Muscle of leg (tissue), 11 donors: ENCODE data around the gene PLXNA4. TPM values are rescaled to one million over a fixed set of nuclear protein-coding genes. Genes with fewer than 3 reads are reported as not detected.

ENCODE experiments used
- DNase-seq: peaks from one replicate; pipeline ENCODE4 v3.0.0; 2013
- H3K27ac ChIP-seq: one replicate; pipeline ENCODE4 v1.5.1; 2013; ENCODE audit warnings: mild to moderate bottlenecking, low read length, control low read depth
- H3K27me3 ChIP-seq: one replicate; pipeline ENCODE4 v1.6.1; 2013; ENCODE audit warnings: low read length; ENCODE audit not compliant: control insufficient read depth, insufficient read depth
- H3K36me3 ChIP-seq: one replicate; pipeline ENCODE4 v1.6.1; 2013; ENCODE audit warnings: low read length; ENCODE audit not compliant: control insufficient read depth, insufficient read depth
- H3K4me1 ChIP-seq: one replicate; pipeline ENCODE4 v1.6.1; 2013; ENCODE audit warnings: low read length; ENCODE audit not compliant: control insufficient read depth, insufficient read depth
- H3K4me3 ChIP-seq: one replicate; pipeline ENCODE4 v1.5.1; 2013; ENCODE audit warnings: low read length, control low read depth
- H3K9me3 ChIP-seq: replicated peaks from 2 replicates; pipeline ENCODE4 v1.6.1; 2013; ENCODE audit warnings: low read depth, low read length; ENCODE audit not compliant: control insufficient read depth
- WGBS: methylation state at CpG from one replicate; pipeline ENCODE4 v1.1.5; 2013; ENCODE audit warnings: missing lambda C conversion rate; ENCODE audit not compliant: insufficient coverage; 5-methylcytosine and 5-hydroxymethylcytosine counted together
- polyA plus RNA-seq, 8 donors: library from polyadenylated mRNA; unstranded; fragments of 120-200 nt; gene quantifications; one replicate each; pipeline versions ENCODE4 v1.2.1 to v1.2.3, GENCODE V29; 2013; ENCODE audit warnings: inconsistent platforms in 1 of 8, low replicate concordance in 1 of 8; ENCODE audit not compliant: insufficient read length in 8 of 8, insufficient read depth in 1 of 8
- total RNA-seq: library from RNA; stranded (reverse); fragments of 120-200 nt; gene quantifications from one replicate; pipeline ENCODE4 v1.2.4, GENCODE V29; 2013

The PLXNA4 gene
- total and polyA plus RNA-seq, 9 donors = 1.3 to 3.3 (median 2.1) TPM

DNA sequence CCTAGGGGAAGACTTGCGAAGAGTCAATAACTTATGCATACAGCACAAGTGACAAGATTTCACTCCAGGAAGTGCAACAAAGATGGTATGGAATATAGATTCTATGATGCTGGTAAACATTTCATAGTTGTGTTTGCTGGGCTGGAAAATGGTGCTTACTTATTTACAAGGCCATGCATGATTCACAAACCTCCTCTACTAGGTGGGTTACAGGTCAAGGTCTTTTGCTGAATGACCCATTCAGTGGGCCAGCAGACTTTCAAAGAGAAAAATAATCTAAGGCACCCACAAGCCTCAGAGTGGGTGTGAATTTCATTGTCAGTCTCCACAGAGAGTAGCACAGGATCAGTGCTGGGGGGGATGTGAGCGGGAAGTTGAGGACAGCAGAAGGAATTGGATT is 378.5 kb downstream of the PLXNA4 start:
- WGBS = no CpG with 5 or more reads among the region's 2 CpGs

DNA sequence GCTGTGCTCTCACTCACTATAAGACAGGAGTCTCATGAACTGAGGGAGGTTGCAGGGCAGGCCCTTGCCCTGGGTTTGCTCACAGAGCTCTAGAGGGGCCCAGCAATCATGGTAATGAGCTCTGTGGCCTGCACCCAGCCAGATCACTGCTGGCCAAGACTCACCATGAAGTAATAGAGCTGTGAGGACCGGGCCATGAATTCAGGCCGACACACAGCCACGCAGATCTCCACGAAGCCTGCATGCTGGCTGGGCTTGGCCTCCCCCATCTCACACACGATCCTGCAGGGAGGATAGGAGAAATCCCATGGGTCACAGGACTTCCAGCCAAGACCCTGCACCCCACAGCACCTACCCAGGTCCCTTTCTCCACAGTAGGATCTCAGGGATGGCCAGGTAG is 382.4 kb downstream of the PLXNA4 start:
- Histone ChIP-seq H3K36me3 (no peaks in the 10 kb centered on the region), H3K9me3 (no peaks in the 10 kb centered on the region), H3K4me3 (no peak overlapping the region), H3K27ac (no peak overlapping the region), H3K27me3 (no peaks in the 10 kb centered on the region), H3K4me1 (no peaks in the 10 kb centered on the region)
- no peak for DNase-seq
- WGBS = no CpG with 5 or more reads among the region's 5 CpGs

More for the DNA sequence above, 378.5 kb downstream of the PLXNA4 start:
- Histone ChIP-seq H3K9me3 (no peaks in the 10 kb centered on the region), H3K4me3 (no peak overlapping the region), H3K4me1 (no peaks in the 10 kb centered on the region), H3K27ac (no peak overlapping the region), H3K36me3 (no peaks in the 10 kb centered on the region), H3K27me3 (no peaks in the 10 kb centered on the region)
- no peak for DNase-seq

DNA sequence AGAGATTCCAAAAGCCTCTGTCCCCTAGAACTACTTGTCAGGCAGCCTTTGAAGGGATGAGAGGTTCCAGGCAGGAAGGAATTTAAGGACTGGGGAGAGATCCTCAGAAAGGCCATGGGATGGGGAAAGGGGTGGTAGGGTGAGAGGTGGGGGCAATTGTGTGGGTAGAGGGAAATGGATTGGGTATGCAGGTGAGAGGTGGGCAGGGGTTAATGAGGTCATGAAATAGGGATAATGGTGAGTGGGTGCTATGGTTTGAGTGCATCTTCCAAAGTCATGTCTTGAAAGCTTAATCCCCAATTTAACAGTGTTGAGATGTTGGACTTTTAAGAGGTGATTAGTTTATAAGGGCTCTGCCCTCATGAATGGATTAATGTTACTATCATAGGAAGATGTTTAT is 383.5 kb downstream of the PLXNA4 start:
- Histone ChIP-seq H3K27ac (no peak overlapping the region), H3K4me1 (no peaks in the 10 kb centered on the region), H3K9me3 (no peaks in the 10 kb centered on the region), H3K4me3 (no peak overlapping the region), H3K36me3 (no peaks in the 10 kb centered on the region), H3K27me3 (no peaks in the 10 kb centered on the region)
- DNase-seq = no peak

GRCh38 chr7:132191418-132191817 is 384.9 kb downstream of the PLXNA4 start:
- H3K4me1 ChIP-seq = no peaks in the 10 kb centered on the region
- H3K27ac ChIP-seq = no peak overlapping the region
- H3K36me3 ChIP-seq = no peaks in the 10 kb centered on the region
- H3K27me3 ChIP-seq = no peaks in the 10 kb centered on the region
- peaks cover 8% of the 10 kb centered on the region for H3K9me3 ChIP-seq
- WGBS = 85% methylated on average over 2 of the region's 3 CpGs
- DNase-seq = no peak
- H3K4me3 ChIP-seq = no peak overlapping the region

DNA sequence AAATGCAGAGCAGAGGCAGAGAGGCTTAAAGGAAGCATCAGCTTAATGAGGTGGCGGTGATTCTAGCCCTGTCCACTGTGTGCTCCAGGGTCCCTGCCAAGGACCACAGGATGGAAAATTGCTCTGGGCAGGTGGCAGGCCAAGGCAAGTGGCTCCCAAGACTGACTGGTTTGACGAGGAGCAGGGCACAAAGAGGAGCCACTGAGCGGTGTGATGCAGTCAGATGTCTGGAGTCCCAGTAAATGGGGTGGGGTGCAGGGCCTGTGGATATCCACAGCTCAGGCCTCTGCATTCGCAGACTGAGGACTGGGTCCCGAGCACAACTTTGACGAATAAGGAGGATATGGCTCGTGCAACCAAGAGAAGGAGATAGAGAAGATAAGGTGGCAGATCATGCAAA is 385.6 kb downstream of the PLXNA4 start:
- Histone ChIP-seq H3K27ac (no peak overlapping the region), H3K36me3 (no peaks in the 10 kb centered on the region), H3K4me3 (no peak overlapping the region), H3K4me1 (no peaks in the 10 kb centered on the region), H3K27me3 (no peaks in the 10 kb centered on the region), H3K9me3 (peaks cover 8% of the 10 kb centered on the region)
- 81% methylated on average over 7 of the region's 7 CpGs for WGBS
- no peak for DNase-seq

GRCh38 chr7:132189881-132190280 is 386.4 kb downstream of the PLXNA4 start:
- Histone ChIP-seq H3K27ac (no peak overlapping the region), H3K4me3 (no peak overlapping the region), H3K27me3 (no peaks in the 10 kb centered on the region), H3K36me3 (no peaks in the 10 kb centered on the region), H3K4me1 (no peaks in the 10 kb centered on the region), H3K9me3 (peaks cover 8% of the 10 kb centered on the region)
- DNase-seq = no peak

DNA sequence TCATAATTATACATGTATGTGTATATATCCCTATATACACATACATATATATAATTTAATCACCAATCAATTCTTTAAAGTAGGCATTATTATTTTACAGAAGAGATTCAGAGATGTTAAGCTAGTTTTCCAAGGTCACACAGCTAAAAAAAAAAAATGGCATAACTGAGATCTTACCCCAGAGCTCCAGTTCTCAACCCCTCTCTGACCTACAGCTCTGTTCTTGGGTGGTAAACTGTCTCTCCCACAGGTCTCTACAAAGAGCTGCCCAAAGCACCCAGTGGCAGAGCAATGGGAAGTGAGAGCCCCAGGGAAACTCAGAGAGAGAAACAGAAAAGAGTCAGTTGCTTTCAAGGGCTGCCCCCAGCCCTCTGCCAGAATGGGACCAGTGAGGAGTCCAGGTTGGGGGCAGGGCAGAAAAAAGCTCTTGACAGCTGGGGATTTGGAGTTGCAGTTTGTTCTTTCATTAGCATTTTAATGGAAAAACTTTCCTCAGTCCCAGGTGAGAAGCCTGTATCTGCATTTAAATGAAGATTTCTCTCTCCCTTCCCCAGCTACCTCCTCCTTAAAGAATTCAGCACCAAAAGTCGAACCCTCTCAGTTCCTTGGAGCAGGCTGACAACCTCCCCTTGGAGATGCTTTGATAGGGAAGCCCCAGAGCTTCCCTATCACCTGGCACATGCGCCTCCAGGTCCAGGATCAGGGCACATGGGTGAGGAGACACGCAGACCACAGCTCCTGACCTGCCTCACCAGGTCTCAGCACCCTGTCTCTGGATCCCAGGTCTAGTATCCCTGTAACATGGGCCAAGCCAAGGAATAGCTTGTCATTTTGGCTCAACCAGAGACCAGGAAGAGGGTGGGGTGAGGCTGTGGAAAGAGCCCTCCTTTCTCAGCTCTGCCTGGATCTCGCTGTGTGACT is 388.1 kb downstream of the PLXNA4 start:
- Histone ChIP-seq H3K9me3 (peaks cover 8% of the 10 kb centered on the region), H3K4me1 (no peaks in the 10 kb centered on the region), H3K36me3 (no peaks in the 10 kb centered on the region), H3K4me3 (no peak overlapping the region), H3K27me3 (no peaks in the 10 kb centered on the region), H3K27ac (no peak overlapping the region)
- no peak for DNase-seq
- 26% methylated on average over 3 of the region's 4 CpGs for WGBS

GRCh38 chr7:132187391-132187790 is 388.9 kb downstream of the PLXNA4 start:
- Histone ChIP-seq H3K4me3 (no peak overlapping the region), H3K36me3 (no peaks in the 10 kb centered on the region), H3K4me1 (no peaks in the 10 kb centered on the region), H3K9me3 (peaks cover 8% of the 10 kb centered on the region), H3K27me3 (no peaks in the 10 kb centered on the region), H3K27ac (no peak overlapping the region)
- 87% methylated on average over 3 of the region's 6 CpGs for WGBS
- no peak for DNase-seq

DNA sequence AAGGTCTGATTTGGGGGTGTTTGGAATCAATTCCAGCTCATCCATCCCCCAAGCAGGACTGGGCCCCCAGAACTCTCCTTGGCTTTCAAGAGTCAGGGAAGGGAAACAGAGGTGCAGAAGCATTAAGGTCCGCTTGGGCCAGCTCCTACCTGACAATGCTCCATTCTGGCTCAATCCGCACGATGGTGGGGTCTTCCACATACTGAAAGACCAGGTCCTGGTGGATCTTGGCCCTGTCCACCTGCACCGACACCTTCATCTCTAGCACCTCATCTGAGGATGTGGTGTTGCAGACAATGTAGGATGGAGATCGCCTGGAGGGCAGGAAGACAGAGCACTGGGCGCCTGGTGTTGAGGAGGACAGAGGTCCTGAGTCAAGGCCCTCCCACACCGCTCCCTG is 391.1 kb downstream of the PLXNA4 start:
- Histone ChIP-seq H3K4me3 (no peak overlapping the region), H3K27ac (no peak overlapping the region), H3K27me3 (no peaks in the 10 kb centered on the region), H3K4me1 (no peaks in the 10 kb centered on the region), H3K9me3 (peaks cover 8% of the 10 kb centered on the region), H3K36me3 (no peaks in the 10 kb centered on the region)
- 94% methylated on average over 6 of the region's 7 CpGs for whole genome bisulfite sequencing
- no peak for DNase-seq

GRCh38 chr7:132183781-132184380 is 392.4 kb downstream of the PLXNA4 start:
- Histone ChIP-seq H3K27me3 (no peaks in the 10 kb centered on the region), H3K36me3 (no peaks in the 10 kb centered on the region), H3K4me1 (no peaks in the 10 kb centered on the region), H3K9me3 (peaks cover 8% of the 10 kb centered on the region), H3K4me3 (no peak overlapping the region), H3K27ac (no peak overlapping the region)
- no peak for DNase-seq
- 48% methylated on average over 6 of the region's 8 CpGs for WGBS
